Choroid plexus epithelial cell (primary cell): ENCODE data around the gene PLLP.

Source experiments
- DNase-seq: peaks from one replicate; pipeline ENCODE4 v3.0.0-alpha.2; 2010; ENCODE audit warnings: low read depth
- H3K4me3 ChIP-seq: 2 replicates; pipeline ENCODE4 v1.5.1; 2011; ENCODE audit warnings: low read depth, mild to moderate bottlenecking, control low read depth, low read length, moderate library complexity
- CTCF ChIP-seq: conservative IDR thresholded peaks from 2 replicates; pipeline ENCODE4 v1.5.1; 2011; ENCODE audit warnings: low read depth, mild to moderate bottlenecking, control low read depth, inconsistent platforms, low read length, moderate library complexity

Gene PLLP

GRCh38 chr16:57266531-57267260, 17.8 kb downstream of the PLLP start:
- no peak overlapping the region for H3K4me3 ChIP-seq
- no peak for DNase-seq
- no peak for TF ChIP-seq CTCF

GRCh38 chr16:57265850-57266530, 18.5 kb downstream of the PLLP start:
- DNase-seq: no peak
- no peak for TF ChIP-seq CTCF

GRCh38 chr16:57264950-57265371, 19.5 kb downstream of the PLLP start:
- TF ChIP-seq CTCF: no peak
- H3K4me3 ChIP-seq: no peak overlapping the region
- no peak for DNase-seq

More at GRCh38 chr16:57265850-57266530, 18.5 kb downstream of the PLLP start:
- H3K4me3 ChIP-seq: no peak overlapping the region

GRCh38 chr16:57264381-57264780, 20.1 kb downstream of the PLLP start:
- H3K4me3 ChIP-seq: no peak overlapping the region
- no peak for TF ChIP-seq CTCF
- no peak for DNase-seq

GRCh38 chr16:57263541-57264351, 20.7 kb downstream of the PLLP start:
- H3K4me3 ChIP-seq: no peak overlapping the region

More at GRCh38 chr16:57263541-57264351, 20.7 kb downstream of the PLLP start:
- DNase-seq: no peak
- no peak for TF ChIP-seq CTCF
